NCI-H446 treated with DMSO at 0.1 percent for 48 hours (cell line): ENCODE data around the gene SARM1.
A peak's percentile ranks its signal among the peaks of the same experiment; 100 is the strongest.
"Not testable (repeated sequence)": the region's sequence is repeated elsewhere in the genome, so short reads cannot be mapped to it uniquely, and the experiment has no call there.

ENCODE experiments used
- DNase-seq: peaks from one replicate; lab custom pipeline; 2025; lab: John Stamatoyannopoulos, UW

The SARM1 gene

GRCh38 chr17:28371245-28372202 is at the start of gene SARM1:
Gene SARM1, plus strand, starts transcription at chr17:28371694. Its CDS starts 339 bp downstream, at chr17:28372033.
- DNase-seq: peak; percentile 86

- no peak for DNase-seq
Measured at GRCh38 chr17:28324267-28324745, 47.2 kb upstream of the SARM1 start.

GRCh38 chr17:28324781-28325180 is 46.7 kb upstream of the SARM1 start:
- no peak for DNase-seq

- DNase-seq: no peak
Measured at GRCh38 chr17:28325211-28325610, 46.3 kb upstream of the SARM1 start.

GRCh38 chr17:28326114-28326513 is 45.4 kb upstream of the SARM1 start:
- no peak for DNase-seq

GRCh38 chr17:28327031-28327607 is 44.4 kb upstream of the SARM1 start:
- no peak for DNase-seq

- DNase-seq: no peak
Measured at GRCh38 chr17:28327709-28328108, 43.8 kb upstream of the SARM1 start.

- DNase-seq: no peak
Measured at GRCh38 chr17:28328325-28328724, 43.2 kb upstream of the SARM1 start.

- DNase-seq: no peak
Measured at GRCh38 chr17:28330671-28331070, 40.8 kb upstream of the SARM1 start.

GRCh38 chr17:28331891-28332420 is 39.5 kb upstream of the SARM1 start:
- no peak for DNase-seq

GRCh38 chr17:28333083-28333746 is 38.3 kb upstream of the SARM1 start:
- DNase-seq: no peak

- no peak for DNase-seq
Measured at GRCh38 chr17:28334171-28334570, 37.3 kb upstream of the SARM1 start.

- DNase-seq: no peak
Measured at GRCh38 chr17:28334666-28335200, 36.8 kb upstream of the SARM1 start.

GRCh38 chr17:28335201-28335958 is 36.1 kb upstream of the SARM1 start, which contains the start of the genes IFT20 and TNFAIP1:
Gene IFT20, minus strand, starts transcription at chr17:28335472. Its CDS starts 3,487 bp downstream, at chr17:28331985.
Gene TNFAIP1, plus strand, starts transcription at chr17:28335761. Its CDS starts 3,761 bp downstream, at chr17:28339522.
- DNase-seq: peak; percentile 99

GRCh38 chr17:28335959-28336871 is 35.3 kb upstream of the SARM1 start:
- peak; percentile 21 for DNase-seq

GRCh38 chr17:28338056-28338768 is 33.3 kb upstream of the SARM1 start:
- no peak for DNase-seq

- DNase-seq: not testable (repeated sequence)
Measured at GRCh38 chr17:28338769-28339212, 32.7 kb upstream of the SARM1 start.

GRCh38 chr17:28339431-28339830 is 32.1 kb upstream of the SARM1 start:
- no peak for DNase-seq

- no peak for DNase-seq
Measured at GRCh38 chr17:28340374-28340773, 31.1 kb upstream of the SARM1 start.
